Astrocyte of the spinal cord (primary cell): Measurements from ENCODE around the gene CWC27.

ENCODE experiments used
- DNase-seq: peaks from one replicate; pipeline ENCODE4 v3.0.0; 2011; ENCODE audit warnings: low read depth, low spot score
- H3K4me3 ChIP-seq: 2 replicates; pipeline ENCODE4 v1.5.1; 2011; ENCODE audit warnings: low read depth, mild to moderate bottlenecking, low read length, moderate library complexity
- CTCF ChIP-seq: IDR thresholded peaks from 2 replicates; pipeline ENCODE4 v1.5.1; 2012; ENCODE audit warnings: low read depth, mild to moderate bottlenecking, low read length, inconsistent platforms
- in situ Hi-C: cut with HindIII; loops from 2 replicates; pipeline ENCODE4 v1.10.0; 2017; ENCODE audit warnings: low sequenced_read_pairs

CWC27 gene

GRCh38 chr5:64765804-64766504 is 2.8 kb upstream of the CWC27 start:
- in situ Hi-C loops = no loop called here
- H3K4me3 ChIP-seq = no peak overlapping the region
- TF ChIP-seq CTCF = no peak
- no peak for DNase-seq

DNA sequence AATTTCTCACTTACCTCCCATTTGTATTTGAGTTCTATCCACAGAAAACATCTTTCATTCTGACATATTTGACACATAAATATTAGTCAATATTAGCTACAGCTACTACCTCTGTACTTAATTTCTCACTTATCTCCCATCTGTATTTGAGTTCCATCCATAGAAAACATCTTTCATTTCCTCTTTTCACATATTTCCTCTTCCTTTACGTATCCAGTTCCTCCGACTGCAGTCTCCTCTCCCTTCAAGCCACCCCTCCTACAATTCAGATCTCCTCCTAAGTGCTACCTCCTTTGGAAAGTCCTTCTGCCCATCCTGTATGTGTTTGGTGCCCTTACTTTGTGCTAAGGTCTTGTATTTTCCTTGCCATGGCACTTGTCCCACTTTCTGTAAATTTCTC is 1.8 kb upstream of the CWC27 start:
- TF ChIP-seq CTCF = no peak
- DNase-seq = no peak
- H3K4me3 ChIP-seq = peak overlapping the region; percentile 91
- in situ Hi-C loops = no loop called here

DNA sequence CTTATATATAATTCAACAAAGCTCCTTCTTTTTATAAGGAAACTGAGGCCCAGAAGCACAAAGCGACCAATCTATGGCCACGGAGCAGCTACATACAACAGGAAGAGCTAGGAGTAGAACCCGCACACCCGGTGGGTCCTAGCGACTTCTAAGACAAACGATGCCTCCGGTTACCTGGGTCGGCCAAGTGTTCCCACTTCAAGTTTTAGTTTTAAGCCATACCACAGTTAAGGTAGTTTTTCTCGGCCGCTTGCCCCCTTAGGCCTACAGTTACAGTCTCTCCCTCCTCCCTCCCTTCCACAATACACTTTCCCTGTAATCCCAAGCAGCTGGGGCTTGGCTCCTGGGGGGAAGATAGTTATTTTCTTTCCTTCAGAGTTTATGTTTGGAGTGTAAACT is 772 bp upstream of the CWC27 start:
- TF ChIP-seq CTCF = no peak
- in situ Hi-C loops = no loop called here
- peak; percentile 56 for DNase-seq
- peak overlapping the region; percentile 91 for H3K4me3 ChIP-seq

- in situ Hi-C loops = no loop called here
- no peak for DNase-seq
- no peak for TF ChIP-seq CTCF
- H3K4me3 ChIP-seq = peak overlapping the region; percentile 91
Observed at GRCh38 chr5:64769855-64770254, 1.1 kb downstream of the CWC27 start.

DNA sequence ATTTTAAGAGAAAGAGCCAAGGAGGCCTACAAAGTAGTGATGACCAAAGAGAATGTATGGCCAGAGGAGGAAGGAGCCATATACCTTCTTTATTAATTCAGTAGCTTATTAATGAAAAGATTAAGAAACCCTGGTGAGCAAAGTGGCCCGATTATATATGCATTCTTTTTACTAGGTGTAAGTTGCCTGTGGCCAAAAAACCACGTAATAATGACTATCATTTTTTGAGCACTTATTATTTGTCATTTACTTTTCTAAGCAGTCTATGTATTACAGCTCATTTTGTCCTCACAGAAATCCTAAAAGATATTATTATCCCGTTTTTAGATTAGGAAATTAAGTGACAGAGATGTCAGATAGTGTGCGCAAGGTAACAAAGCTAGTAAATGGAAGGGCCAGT is 3.0 kb downstream of the CWC27 start:
- in situ Hi-C loops = no loop called here
- no peak for TF ChIP-seq CTCF
- no peak overlapping the region for H3K4me3 ChIP-seq
- DNase-seq = no peak

DNA sequence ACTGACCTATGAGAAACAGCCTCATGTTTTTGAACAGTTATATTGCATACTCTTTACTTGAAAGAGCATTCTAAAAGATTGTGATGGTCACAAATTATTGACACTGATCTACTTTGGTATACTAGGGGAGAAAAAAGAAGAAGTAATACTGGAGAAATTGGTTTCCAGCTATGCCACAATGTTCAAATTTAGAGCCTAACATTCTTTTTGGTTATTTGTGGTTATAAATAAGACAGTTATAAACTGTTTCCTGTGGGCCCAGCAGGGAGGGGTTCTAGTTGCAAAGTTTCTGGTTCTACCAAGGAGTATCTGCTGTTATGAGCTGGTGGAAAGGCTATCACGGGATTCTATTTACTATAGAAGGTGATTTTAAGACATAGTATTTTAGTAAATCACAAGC is 4.8 kb downstream of the CWC27 start:
- in situ Hi-C loops = no loop called here
- TF ChIP-seq CTCF = no peak
- no peak for DNase-seq
- H3K4me3 ChIP-seq = no peak overlapping the region

DNA sequence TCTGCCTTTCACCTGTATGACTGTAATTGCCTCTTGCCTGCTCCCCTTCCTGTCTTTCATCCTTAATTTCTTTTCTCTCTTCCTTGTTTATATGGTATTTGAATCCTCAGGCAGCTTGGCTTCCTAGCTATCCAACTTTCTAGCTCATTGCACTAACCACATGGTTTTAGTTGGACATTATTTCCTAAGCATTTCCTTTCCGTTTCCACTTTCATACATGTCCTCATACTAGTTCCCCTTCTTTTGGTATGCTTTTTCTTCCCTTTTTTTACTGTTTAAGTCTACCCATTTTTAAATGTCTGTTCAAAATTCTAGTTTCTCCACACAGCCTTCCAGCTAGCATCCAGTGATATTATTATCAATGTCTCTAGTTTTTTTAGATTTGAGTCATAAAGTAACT is 6.6 kb downstream of the CWC27 start:
- DNase-seq = no peak
- no peak for TF ChIP-seq CTCF
- in situ Hi-C loops = no loop called here
- no peak overlapping the region for H3K4me3 ChIP-seq
